SK-N-SH treated with all-trans-retinoic acid at 6 μM for 48 hours (cell line): ENCODE data around the gene PPAT.

Experiments used
- ATAC-seq: fragments of 200-7000 bp; cut with Tn5 transposase; 3 replicates; pipeline ENCODE4 v1.9.1; 2020; ENCODE audit warnings: mild to moderate bottlenecking, moderate library complexity
- BACH2 ChIP-seq: fragments of 250-450 bp; sonication (Bioruptor Pico); IDR thresholded peaks from 2 replicates; pipeline ENCODE4 v1.9.0; 2021; ENCODE audit warnings: mild to moderate bottlenecking, borderline replicate concordance
- CSDC2 ChIP-seq: fragments of 250-450 bp; sonication (Bioruptor Pico); IDR thresholded peaks from 2 replicates; pipeline ENCODE4 v1.5.0; 2020; ENCODE audit warnings: mild to moderate bottlenecking, moderate library complexity
- ESRRG ChIP-seq: fragments of 250-450 bp; sonication (Bioruptor Pico); IDR thresholded peaks from 2 replicates; pipeline ENCODE4 v1.6.1; 2021; ENCODE audit warnings: mild to moderate bottlenecking
- GLIS3 ChIP-seq: fragments of 250-450 bp; sonication (Bioruptor Pico); IDR thresholded peaks from 2 replicates; pipeline ENCODE4 v1.5.0; 2020; ENCODE audit warnings: mild to moderate bottlenecking, moderate library complexity
- RARB ChIP-seq: fragments of 250-450 bp; sonication (Bioruptor Pico); IDR thresholded peaks from 2 replicates; pipeline ENCODE4 v1.8.0; 2021; ENCODE audit warnings: mild to moderate bottlenecking, moderate library complexity
- SNAI2 ChIP-seq: fragments of 250-450 bp; sonication (Bioruptor Pico); IDR thresholded peaks from 2 replicates; pipeline ENCODE4 v1.5.0; 2020; ENCODE audit warnings: mild to moderate bottlenecking, moderate library complexity
- TCF4 ChIP-seq: fragments of 250-450 bp; sonication (Bioruptor Pico); IDR thresholded peaks from 2 replicates; pipeline ENCODE4 v1.8.0; 2021; ENCODE audit warnings: mild to moderate bottlenecking, moderate library complexity, borderline replicate concordance
- TOX ChIP-seq: fragments of 250-450 bp; sonication (Bioruptor Pico); IDR thresholded peaks from 2 replicates; pipeline ENCODE4 v1.8.0; 2021; ENCODE audit warnings: mild to moderate bottlenecking, moderate library complexity, borderline replicate concordance
- ZC3H10 ChIP-seq: fragments of 250-450 bp; sonication (Bioruptor Pico); IDR thresholded peaks from 2 replicates; pipeline ENCODE4 v1.5.1; 2021; ENCODE audit warnings: mild to moderate bottlenecking, moderate library complexity
- ZFP3 ChIP-seq: fragments of 250-450 bp; sonication (Bioruptor Pico); IDR thresholded peaks from 2 replicates; pipeline ENCODE4 v1.5.0; 2020; ENCODE audit warnings: mild to moderate bottlenecking, moderate library complexity
- ZNF70 ChIP-seq: fragments of 450-650 bp; formaldehyde crosslinking; IDR thresholded peaks from 2 replicates; pipeline ENCODE4 v1.5.0; 2020; ENCODE audit warnings: mild to moderate bottlenecking, moderate library complexity
- ZNF8 ChIP-seq: fragments of 450-650 bp; formaldehyde crosslinking; IDR thresholded peaks from 2 replicates; pipeline ENCODE4 v1.5.0; 2020; ENCODE audit warnings: mild to moderate bottlenecking, moderate library complexity
- TF ChIP-seq, protein P1 (sequence below): fragments of 250-450 bp; sonication (Bioruptor Pico); IDR thresholded peaks from 2 replicates; pipeline ENCODE4 v1.8.0; 2021; ENCODE audit warnings: low read depth, mild to moderate bottlenecking, moderate library complexity, borderline replicate concordance
- TF ChIP-seq, protein P2 (sequence below): fragments of 250-450 bp; sonication (Bioruptor Pico); IDR thresholded peaks from 2 replicates; pipeline ENCODE4 v1.5.1; 2021; ENCODE audit warnings: mild to moderate bottlenecking, moderate library complexity
- TF ChIP-seq, protein P3 (sequence below): fragments of 250-450 bp; sonication (Bioruptor Pico); IDR thresholded peaks from 2 replicates; pipeline ENCODE4 v1.5.0; 2020; ENCODE audit warnings: mild to moderate bottlenecking, moderate library complexity

PPAT gene

DNA sequence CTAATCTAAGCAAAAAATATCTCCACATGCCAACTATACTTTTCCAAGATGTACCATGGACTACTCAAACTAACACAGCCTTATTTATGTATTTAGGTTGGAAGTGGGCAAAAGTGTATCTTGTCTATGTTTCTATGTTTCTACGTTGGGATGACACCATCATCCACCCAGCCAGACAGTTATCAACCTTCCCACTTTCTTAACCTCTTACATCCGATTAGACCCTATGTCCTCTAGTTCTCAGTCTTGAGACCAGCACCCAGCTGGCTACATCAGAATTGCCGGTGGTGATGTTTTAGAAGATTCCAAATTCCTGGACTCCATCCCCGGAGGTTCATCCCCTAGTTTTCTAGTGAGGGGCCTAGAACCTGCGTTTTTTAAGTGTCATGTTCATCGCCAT, 47.1 kb downstream of the PPAT start:
- no peak for TF ChIP-seq ZC3H10
- no peak for TF ChIP-seq RARB (CRISPR knock-in tag)
- peak; percentile 5; the same call in 1 of the 3 replicates for ATAC-seq

DNA sequence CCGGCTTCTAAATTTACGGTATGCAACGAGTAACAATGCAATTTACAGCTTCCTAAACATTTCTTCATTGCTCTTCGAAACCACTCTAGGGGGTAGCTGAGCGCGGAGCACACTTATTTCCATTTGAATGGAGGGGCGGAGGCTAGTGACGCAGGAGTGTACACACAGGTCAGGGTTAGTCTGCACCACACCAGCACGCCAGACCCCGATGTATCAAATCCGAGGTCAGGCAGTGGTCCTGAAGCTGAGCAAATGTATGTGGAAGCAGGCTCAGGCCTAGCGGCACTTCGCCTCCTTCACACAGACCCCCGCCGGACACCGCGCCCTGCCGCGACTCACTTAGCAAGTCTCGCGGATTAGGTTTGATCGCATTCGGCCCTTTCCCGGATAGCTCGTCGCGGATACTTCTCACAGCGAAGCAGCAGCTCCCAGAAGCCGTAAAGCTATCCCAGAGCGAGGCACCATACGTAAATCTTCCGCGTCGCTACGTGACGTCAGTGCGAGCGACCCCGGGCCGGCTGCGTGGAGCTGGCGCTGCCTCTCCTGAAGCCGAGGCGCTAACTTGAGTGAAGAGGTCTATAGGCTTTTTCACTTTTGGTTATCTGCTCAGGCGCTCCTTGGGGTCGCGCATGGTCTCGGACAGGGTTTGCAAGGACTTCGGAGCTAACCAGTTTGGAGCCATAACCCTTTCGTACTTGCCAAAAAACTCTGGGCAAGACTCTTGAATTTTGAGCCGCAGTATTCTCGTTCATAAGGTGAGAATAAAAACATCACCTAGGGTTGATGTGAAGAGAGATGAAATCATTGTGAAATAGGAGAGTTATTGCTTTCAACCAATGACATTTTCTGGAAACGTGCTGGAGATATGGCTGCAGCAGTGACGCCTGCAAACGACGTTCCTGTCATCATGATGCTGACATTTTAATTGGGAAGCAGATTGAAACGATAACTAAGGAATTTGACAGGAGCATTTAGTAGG, 48.1 kb downstream of the PPAT start, which contains the start of gene AASDH:
AASDH (minus strand) TSS at position 469 of the 979 bp plus-strand sequence. CDS start 3,192 bp downstream, outside the sequence.
- TF ChIP-seq RARB (CRISPR knock-in tag) (no peak), TOX (CRISPR knock-in tag) (no peak), ZNF70 (peak; percentile 74; the same call in 1 of the 2 replicates), CSDC2 (CRISPR knock-in tag) (no peak), ZC3H10 (no peak), ZFP3 (0 out of 2 replicates have a peak, but pooled peaks have one; percentile 34), SNAI2 (CRISPR knock-in tag) (no peak)
- peak; percentile 93 for ATAC-seq

DNA sequence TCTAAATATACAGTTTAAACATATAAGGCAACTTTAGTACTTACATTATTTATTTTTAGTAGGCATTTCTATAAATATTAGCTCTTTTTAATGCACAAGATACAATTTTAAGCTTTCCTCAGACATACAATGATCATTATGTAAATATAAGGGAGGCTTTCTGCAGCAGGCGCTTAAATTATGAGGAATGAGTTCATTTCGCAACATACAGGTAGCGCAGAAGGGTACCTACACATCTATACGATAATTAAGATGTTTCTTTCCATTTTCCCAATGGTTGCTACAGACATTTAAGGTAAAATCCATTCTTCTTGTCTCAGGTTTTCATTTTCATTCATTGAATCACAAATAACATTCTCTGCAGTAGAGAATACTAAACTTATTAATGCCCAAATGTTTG, 49.3 kb downstream of the PPAT start:
- no peak for TF ChIP-seq BACH2
- TF ChIP-seq, protein P1, sequence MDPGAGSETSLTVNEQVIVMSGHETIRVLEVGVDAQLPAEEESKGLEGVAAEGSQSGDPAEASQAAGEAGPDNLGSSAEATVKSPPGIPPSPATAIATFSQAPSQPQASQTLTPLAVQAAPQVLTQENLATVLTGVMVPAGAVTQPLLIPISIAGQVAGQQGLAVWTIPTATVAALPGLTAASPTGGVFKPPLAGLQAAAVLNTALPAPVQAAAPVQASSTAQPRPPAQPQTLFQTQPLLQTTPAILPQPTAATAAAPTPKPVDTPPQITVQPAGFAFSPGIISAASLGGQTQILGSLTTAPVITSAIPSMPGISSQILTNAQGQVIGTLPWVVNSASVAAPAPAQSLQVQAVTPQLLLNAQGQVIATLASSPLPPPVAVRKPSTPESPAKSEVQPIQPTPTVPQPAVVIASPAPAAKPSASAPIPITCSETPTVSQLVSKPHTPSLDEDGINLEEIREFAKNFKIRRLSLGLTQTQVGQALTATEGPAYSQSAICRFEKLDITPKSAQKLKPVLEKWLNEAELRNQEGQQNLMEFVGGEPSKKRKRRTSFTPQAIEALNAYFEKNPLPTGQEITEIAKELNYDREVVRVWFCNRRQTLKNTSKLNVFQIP (CRISPR knock-in tag), result no peak
- ATAC-seq, result no peak

DNA sequence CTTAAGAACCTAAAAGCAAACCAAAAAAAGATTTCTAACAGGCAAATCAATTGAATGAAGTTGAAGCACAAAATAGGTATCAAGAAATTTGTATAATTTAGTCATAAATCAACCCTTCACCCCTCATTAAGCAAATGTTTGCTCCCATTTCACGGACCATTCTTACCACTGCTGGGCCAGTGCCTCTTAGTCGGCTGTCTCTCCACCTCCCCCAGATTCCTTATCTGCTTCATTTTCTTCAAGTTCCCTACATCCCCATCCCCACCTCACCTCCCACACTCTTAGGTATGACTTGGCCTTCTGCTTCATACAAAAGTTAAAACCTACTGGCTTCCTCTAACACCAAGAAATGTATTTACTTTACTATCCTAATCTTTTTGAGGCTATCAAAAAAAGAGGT, 60.0 kb downstream of the PPAT start:
- no peak for ATAC-seq
- TF ChIP-seq, protein P1 (CRISPR knock-in tag), result no peak
- TF ChIP-seq TOX (CRISPR knock-in tag) (no peak), GLIS3 (no peak), ZNF8 (no peak), ZFP3 (no peak), TCF4 (CRISPR knock-in tag) (no peak), ESRRG (CRISPR knock-in tag) (no peak)
- TF ChIP-seq, protein P2, sequence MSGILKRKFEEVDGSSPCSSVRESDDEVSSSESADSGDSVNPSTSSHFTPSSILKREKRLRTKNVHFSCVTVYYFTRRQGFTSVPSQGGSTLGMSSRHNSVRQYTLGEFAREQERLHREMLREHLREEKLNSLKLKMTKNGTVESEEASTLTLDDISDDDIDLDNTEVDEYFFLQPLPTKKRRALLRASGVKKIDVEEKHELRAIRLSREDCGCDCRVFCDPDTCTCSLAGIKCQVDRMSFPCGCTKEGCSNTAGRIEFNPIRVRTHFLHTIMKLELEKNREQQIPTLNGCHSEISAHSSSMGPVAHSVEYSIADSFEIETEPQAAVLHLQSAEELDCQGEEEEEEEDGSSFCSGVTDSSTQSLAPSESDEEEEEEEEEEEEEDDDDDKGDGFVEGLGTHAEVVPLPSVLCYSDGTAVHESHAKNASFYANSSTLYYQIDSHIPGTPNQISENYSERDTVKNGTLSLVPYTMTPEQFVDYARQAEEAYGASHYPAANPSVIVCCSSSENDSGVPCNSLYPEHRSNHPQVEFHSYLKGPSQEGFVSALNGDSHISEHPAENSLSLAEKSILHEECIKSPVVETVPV (CRISPR knock-in tag), result no peak

DNA sequence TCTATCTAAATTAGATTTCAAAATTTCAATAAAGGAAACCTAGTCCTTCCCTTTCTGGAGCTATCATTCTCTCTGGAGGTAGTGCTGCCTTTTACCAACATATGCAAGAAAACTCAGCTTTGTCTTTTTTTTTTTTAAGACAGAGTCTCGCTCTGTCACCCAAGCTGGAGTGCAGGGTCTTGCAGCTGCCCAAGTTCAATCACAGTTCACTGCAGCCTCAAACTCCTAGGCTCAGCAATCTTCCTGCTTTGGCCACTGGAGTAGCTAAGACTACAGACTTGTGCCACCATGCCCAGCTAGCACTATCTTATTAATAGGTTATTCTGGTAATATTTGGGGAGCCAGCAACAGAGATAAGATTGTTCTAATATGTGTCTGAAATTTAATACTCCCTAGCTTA, 60.5 kb downstream of the PPAT start:
- ATAC-seq, result no peak
- TF ChIP-seq GLIS3 (no peak), CSDC2 (CRISPR knock-in tag) (no peak)
- TF ChIP-seq, protein P1 (CRISPR knock-in tag), result no peak
- TF ChIP-seq, protein P3, sequence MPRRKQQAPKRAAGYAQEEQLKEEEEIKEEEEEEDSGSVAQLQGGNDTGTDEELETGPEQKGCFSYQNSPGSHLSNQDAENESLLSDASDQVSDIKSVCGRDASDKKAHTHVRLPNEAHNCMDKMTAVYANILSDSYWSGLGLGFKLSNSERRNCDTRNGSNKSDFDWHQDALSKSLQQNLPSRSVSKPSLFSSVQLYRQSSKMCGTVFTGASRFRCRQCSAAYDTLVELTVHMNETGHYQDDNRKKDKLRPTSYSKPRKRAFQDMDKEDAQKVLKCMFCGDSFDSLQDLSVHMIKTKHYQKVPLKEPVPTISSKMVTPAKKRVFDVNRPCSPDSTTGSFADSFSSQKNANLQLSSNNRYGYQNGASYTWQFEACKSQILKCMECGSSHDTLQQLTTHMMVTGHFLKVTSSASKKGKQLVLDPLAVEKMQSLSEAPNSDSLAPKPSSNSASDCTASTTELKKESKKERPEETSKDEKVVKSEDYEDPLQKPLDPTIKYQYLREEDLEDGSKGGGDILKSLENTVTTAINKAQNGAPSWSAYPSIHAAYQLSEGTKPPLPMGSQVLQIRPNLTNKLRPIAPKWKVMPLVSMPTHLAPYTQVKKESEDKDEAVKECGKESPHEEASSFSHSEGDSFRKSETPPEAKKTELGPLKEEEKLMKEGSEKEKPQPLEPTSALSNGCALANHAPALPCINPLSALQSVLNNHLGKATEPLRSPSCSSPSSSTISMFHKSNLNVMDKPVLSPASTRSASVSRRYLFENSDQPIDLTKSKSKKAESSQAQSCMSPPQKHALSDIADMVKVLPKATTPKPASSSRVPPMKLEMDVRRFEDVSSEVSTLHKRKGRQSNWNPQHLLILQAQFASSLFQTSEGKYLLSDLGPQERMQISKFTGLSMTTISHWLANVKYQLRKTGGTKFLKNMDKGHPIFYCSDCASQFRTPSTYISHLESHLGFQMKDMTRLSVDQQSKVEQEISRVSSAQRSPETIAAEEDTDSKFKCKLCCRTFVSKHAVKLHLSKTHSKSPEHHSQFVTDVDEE (CRISPR knock-in tag), result no peak
- TF ChIP-seq, protein P2 (CRISPR knock-in tag), result no peak
